22Rv1 (cell line): Measurements from ENCODE around the gene LNX2.

ENCODE experiments used
- ZFX ChIP-seq: fragments of 450-650 bp; IDR thresholded peaks from 2 replicates; pipeline ENCODE4 v1.6.1; 2017; ENCODE audit warnings: antibody characterized with exemption, borderline replicate concordance
- TF ChIP-seq, protein P1 (sequence below): fragments of 450-650 bp; IDR thresholded peaks from 2 replicates; pipeline ENCODE4 v1.5.1; 2017; ENCODE audit warnings: mild to moderate bottlenecking

DNA sequence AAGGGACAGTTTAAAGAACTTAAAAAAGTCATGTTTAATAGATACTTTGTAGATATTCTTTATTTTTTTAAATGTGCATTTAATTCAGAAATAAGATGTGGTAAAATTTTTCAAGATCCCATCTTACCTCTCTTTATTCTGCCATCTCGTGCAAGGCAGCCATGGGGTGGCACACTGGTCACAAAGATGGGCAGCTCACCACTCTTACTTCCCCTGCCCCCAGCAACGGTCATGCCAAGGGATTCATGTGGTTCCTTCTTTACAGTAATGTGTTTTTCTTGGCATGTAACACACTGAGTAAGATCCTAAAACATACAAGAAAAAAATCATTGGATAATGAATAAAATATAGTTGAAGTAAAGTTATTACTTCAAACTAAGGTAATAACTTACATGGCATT, 64.2 kb downstream of the LNX2 start:
- TF ChIP-seq, protein P1, sequence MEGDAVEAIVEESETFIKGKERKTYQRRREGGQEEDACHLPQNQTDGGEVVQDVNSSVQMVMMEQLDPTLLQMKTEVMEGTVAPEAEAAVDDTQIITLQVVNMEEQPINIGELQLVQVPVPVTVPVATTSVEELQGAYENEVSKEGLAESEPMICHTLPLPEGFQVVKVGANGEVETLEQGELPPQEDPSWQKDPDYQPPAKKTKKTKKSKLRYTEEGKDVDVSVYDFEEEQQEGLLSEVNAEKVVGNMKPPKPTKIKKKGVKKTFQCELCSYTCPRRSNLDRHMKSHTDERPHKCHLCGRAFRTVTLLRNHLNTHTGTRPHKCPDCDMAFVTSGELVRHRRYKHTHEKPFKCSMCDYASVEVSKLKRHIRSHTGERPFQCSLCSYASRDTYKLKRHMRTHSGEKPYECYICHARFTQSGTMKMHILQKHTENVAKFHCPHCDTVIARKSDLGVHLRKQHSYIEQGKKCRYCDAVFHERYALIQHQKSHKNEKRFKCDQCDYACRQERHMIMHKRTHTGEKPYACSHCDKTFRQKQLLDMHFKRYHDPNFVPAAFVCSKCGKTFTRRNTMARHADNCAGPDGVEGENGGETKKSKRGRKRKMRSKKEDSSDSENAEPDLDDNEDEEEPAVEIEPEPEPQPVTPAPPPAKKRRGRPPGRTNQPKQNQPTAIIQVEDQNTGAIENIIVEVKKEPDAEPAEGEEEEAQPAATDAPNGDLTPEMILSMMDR: no peak
- no peak for TF ChIP-seq ZFX
